Caco-2 (cell line): ENCODE measurements around the gene ABCA10. TPM values are rescaled to one million over a fixed set of nuclear protein-coding genes. Genes with fewer than 3 reads are reported as not detected.

Source experiments
- BruUV-seq: library from RNA; stranded (reverse); fragments of 400-500 nt; replicated peaks from 2 replicates; lab custom pipeline; 2021; lab: Mats Ljungman, UMichigan
- CTCF ChIA-PET: fragments of 300-600 bp; sonication (Branson Sonifier 250); formaldehyde crosslinking; loops from one replicate; lab custom pipeline; 2022; ENCODE audit warnings: antibody characterized with exemption; lab: Charles Lee
- POLR2A ChIA-PET: fragments of 300-600 bp; sonication (Branson Sonifier 250); formaldehyde crosslinking; loops from one replicate; lab custom pipeline; 2022; ENCODE audit warnings: antibody characterized with exemption; lab: Charles Lee
- DNase-seq, 2 experiments: peaks; one replicate each; pipeline versions ENCODE4 v3.0.0 to v3.0.0-alpha.2; 2020 to 2022
- H3K27me3 ChIP-seq: replicated peaks from 2 replicates; pipeline ENCODE4 v1.6.0; 2011; ENCODE audit warnings: low read length; ENCODE audit not compliant: control insufficient read depth, insufficient read depth
- H3K36me3 ChIP-seq: 2 replicates; pipeline ENCODE4 v1.5.1; 2011; ENCODE audit warnings: low read length; ENCODE audit not compliant: control insufficient read depth, insufficient read depth
- H3K4me1 ChIP-seq: fragments of 250-450 bp; sonication (Bioruptor Pico); 2 replicates; pipeline ENCODE4 v1.5.1; 2020; ENCODE audit warnings: mild to moderate bottlenecking
- H3K4me3 ChIP-seq: 2 replicates; pipeline ENCODE4 v1.5.1; 2011; ENCODE audit warnings: low read depth, mild to moderate bottlenecking, control low read depth, low read length
- H3K9me3 ChIP-seq: fragments of 250-450 bp; sonication (Bioruptor Pico); 2 replicates; pipeline ENCODE4 v1.5.1; 2020; ENCODE audit warnings: mild to moderate bottlenecking, moderate library complexity
- H3K27ac Mint-ChIP-seq: one replicate; pipeline ENCODE4 v1.8.0; 2022; ENCODE audit warnings: mixed read lengths; ENCODE audit not compliant: unreplicated experiment
- H3K27me3 Mint-ChIP-seq: one replicate; pipeline ENCODE4 v1.8.0; 2022; ENCODE audit warnings: mixed read lengths; ENCODE audit not compliant: insufficient read depth, unreplicated experiment
- H3K36me3 Mint-ChIP-seq: one replicate; pipeline ENCODE4 v1.8.0; 2022; ENCODE audit warnings: mild to moderate bottlenecking, mixed read lengths; ENCODE audit not compliant: insufficient read depth, unreplicated experiment
- H3K4me1 Mint-ChIP-seq: one replicate; pipeline ENCODE4 v1.8.0; 2022; ENCODE audit warnings: low read depth, mixed read lengths; ENCODE audit not compliant: unreplicated experiment
- H3K4me3 Mint-ChIP-seq: one replicate; pipeline ENCODE4 v1.8.0; 2022; ENCODE audit warnings: mild to moderate bottlenecking, moderate library complexity, mixed read lengths; ENCODE audit not compliant: unreplicated experiment
- H3K9me3 Mint-ChIP-seq: one replicate; pipeline ENCODE4 v1.8.0; 2022; ENCODE audit warnings: mixed read lengths; ENCODE audit not compliant: unreplicated experiment
- CTCF ChIP-seq, 2 experiments: fragments of 200-600 bp in 1 of 2; IDR thresholded peaks; 1 replicate in 1 of 2; 2 replicates in 1 of 2; pipeline versions ENCODE4 v1.5.1 to v1.8.0; 2011 to 2022; ENCODE audit warnings: antibody characterized with exemption in 1 of 2, control low read depth in 1 of 2, inconsistent platforms in 1 of 2, low read depth in 1 of 2, low read length in 1 of 2, mild to moderate bottlenecking in 1 of 2, moderate library complexity in 1 of 2; ENCODE audit not compliant: insufficient read depth in 1 of 2, severe bottlenecking in 1 of 2, unreplicated experiment in 1 of 2
- intact Hi-C: fragments of 100-400 bp; cut with micrococcal nuclease; formaldehyde crosslinking; loops from one replicate; pipeline ENCODE4 v1.10.0; 2022; ENCODE audit not compliant: unreplicated experiment
- total RNA-seq: library from RNA; stranded (reverse); gene quantifications from 2 replicates; pipeline ENCODE4 v1.2.3, GENCODE V29; 2022

Gene ABCA10
- total RNA-seq, 1 experiment from 2014 or later: not detected

DNA sequence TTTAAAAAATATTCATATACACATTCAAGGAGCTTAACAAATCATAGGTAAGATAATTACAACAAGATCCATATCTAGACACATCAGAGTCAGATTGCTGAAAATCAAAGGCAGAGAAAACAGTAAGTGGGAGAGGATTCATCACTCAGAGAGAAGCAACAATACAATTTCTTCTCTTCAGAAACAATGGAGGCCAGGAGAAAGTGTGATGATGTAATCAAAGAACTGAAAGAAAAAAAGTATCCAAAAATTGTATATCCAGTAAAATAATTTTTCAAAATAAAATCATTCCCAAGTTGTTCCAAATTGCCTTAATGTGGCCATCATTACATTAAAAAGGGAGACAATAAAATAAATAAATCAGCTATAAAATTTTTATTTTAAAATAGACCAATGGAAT lies 69.2 kb downstream of the ABCA10 start:
- H3K36me3 ChIP-seq: no peaks in the 10 kb centered on the region
- BruUV-seq: no TSS peak
- H3K27ac Mint-ChIP-seq: no peak overlapping the region
- H3K27me3 Mint-ChIP-seq: no peaks in the 10 kb centered on the region
- H3K4me1 Mint-ChIP-seq: no peaks in the 10 kb centered on the region
- no peaks in the 10 kb centered on the region; the same call in 1 of the 2 replicates for H3K9me3 ChIP-seq
- H3K9me3 Mint-ChIP-seq: no peaks in the 10 kb centered on the region
- H3K4me3 ChIP-seq: no peak overlapping the region
- intact Hi-C loops: no loop called here
- CTCF ChIA-PET: no interaction called here
- no peaks in the 10 kb centered on the region for H3K27me3 ChIP-seq
- H3K4me1 ChIP-seq: no peaks in the 10 kb centered on the region
- no peak for TF ChIP-seq CTCF (IDR thresholded peaks at IDR 0.05; ENCODE audit: insufficient read depth in 1 of 2, low read depth in 1 of 2, low read length in 1 of 2, severe bottlenecking in 1 of 2, unreplicated experiment in 1 of 2)
- DNase-seq: no peak
- H3K36me3 Mint-ChIP-seq: no peaks in the 10 kb centered on the region
- no peak overlapping the region for H3K4me3 Mint-ChIP-seq
- POLR2A ChIA-PET: no interaction called here

DNA sequence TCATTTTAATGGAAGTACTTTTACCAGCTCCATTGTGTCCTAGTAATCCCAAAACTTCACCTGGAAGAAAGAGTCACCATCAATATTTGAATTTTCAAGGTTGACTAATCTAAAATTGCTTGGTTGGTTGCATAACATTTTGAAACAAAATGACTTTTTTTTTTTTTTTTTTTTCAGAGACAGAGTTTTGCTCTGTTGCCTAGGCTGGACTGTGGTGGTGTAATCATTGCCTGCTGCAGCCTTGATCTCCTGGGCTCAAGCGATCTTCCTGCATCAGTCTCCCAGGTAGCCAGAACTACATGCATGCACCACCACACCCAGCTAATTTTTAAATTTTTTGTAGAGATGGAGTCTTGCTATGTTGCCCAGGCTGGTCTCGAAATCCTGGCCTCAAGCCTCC lies 74.4 kb downstream of the ABCA10 start:
- Histone ChIP-seq H3K9me3 (no peaks in the 10 kb centered on the region; the same call in 1 of the 2 replicates), H3K4me1 (no peaks in the 10 kb centered on the region), H3K4me3 (no peak overlapping the region), H3K36me3 (no peaks in the 10 kb centered on the region), H3K27me3 (no peaks in the 10 kb centered on the region)
- intact Hi-C loops: no loop called here
- H3K4me3 Mint-ChIP-seq: no peak overlapping the region
- no peak for TF ChIP-seq CTCF (IDR thresholded peaks at IDR 0.05; ENCODE audit: insufficient read depth in 1 of 2, low read depth in 1 of 2, low read length in 1 of 2, severe bottlenecking in 1 of 2, unreplicated experiment in 1 of 2)
- no peaks in the 10 kb centered on the region for H3K27me3 Mint-ChIP-seq
- H3K9me3 Mint-ChIP-seq: no peaks in the 10 kb centered on the region
- H3K27ac Mint-ChIP-seq: no peak overlapping the region
- CTCF ChIA-PET: no interaction called here
- no peak for DNase-seq
- POLR2A ChIA-PET: no interaction called here
- H3K4me1 Mint-ChIP-seq: no peaks in the 10 kb centered on the region
- no TSS peak for BruUV-seq
- no peaks in the 10 kb centered on the region for H3K36me3 Mint-ChIP-seq

GRCh38 chr17:69150333-69150732 lies 78.3 kb downstream of the ABCA10 start:
- no peaks in the 10 kb centered on the region for H3K36me3 ChIP-seq
- no TSS peak for BruUV-seq
- H3K4me3 ChIP-seq: no peak overlapping the region
- no peak overlapping the region for H3K27ac Mint-ChIP-seq
- no peak for DNase-seq
- H3K9me3 Mint-ChIP-seq: no peaks in the 10 kb centered on the region
- ChIA-PET CTCF (no interaction called here), POLR2A (no interaction called here)
- TF ChIP-seq CTCF (IDR thresholded peaks at IDR 0.05; ENCODE audit: insufficient read depth in 1 of 2, low read depth in 1 of 2, low read length in 1 of 2, severe bottlenecking in 1 of 2, unreplicated experiment in 1 of 2): no peak
- intact Hi-C loops: no loop called here
- no peaks in the 10 kb centered on the region for H3K27me3 Mint-ChIP-seq
- no peaks in the 10 kb centered on the region for H3K9me3 ChIP-seq
- no peaks in the 10 kb centered on the region for H3K27me3 ChIP-seq
- no peak overlapping the region for H3K4me3 Mint-ChIP-seq
- H3K4me1 Mint-ChIP-seq: no peaks in the 10 kb centered on the region
- H3K36me3 Mint-ChIP-seq: no peaks in the 10 kb centered on the region
- no peaks in the 10 kb centered on the region for H3K4me1 ChIP-seq
